HepG2 (cell line): ENCODE measurements around the gene TFCP2L1. TPM values are rescaled to one million over a fixed set of nuclear protein-coding genes. Genes with fewer than 3 reads are reported as not detected.

Experiments
- ATAC-seq: fragments of 200-7000 bp; cut with Tn5 transposase; 3 replicates; pipeline ENCODE4 v1.9.1; 2020; ENCODE audit warnings: mild to moderate bottlenecking, moderate library complexity
- BruUV-seq: library from RNA; stranded (reverse); fragments of 400-500 nt; replicated peaks from 2 replicates; lab custom pipeline; 2021; lab: Mats Ljungman, UMichigan
- CTCF ChIA-PET: fragments of 300-600 bp; formaldehyde crosslinking; extraction: SDS; loops from one replicate; lab custom pipeline; 2021; ENCODE audit warnings: low total read pairs, inconsistent platforms, low intra/inter-chr PET ratio; lab: Yijun Ruan, JAX
- POLR2A ChIA-PET: fragments of 350-600 bp; sonication (Branson Sonifier 250); formaldehyde crosslinking; loops from one replicate; lab custom pipeline; 2020; ENCODE audit warnings: antibody characterized with exemption, inconsistent platforms; lab: Yijun Ruan, JAX
- DNase-seq: peaks from one replicate; pipeline ENCODE4 v3.0.0-alpha.2; 2015; ENCODE audit warnings: low spot score
- FAIRE-seq: peaks from 3 replicates; lab custom pipeline; 2011; peaks lifted over from hg19 to GRCh38; lab: Jason Lieb, UNC
- H2AFZ ChIP-seq: one replicate; pipeline ENCODE4 v1.6.1; 2011; ENCODE audit warnings: low read length, inconsistent platforms
- H3K27ac ChIP-seq: fragments of 300-600 bp; 3 replicates; pipeline ENCODE4 v1.8.0; 2011; ENCODE audit warnings: mixed run types, mild to moderate bottlenecking, mixed read lengths, low read length, inconsistent platforms; ENCODE audit not compliant: insufficient read depth; ENCODE audit errors: extremely low read length
- H3K27me3 ChIP-seq, 2 experiments: fragments of 200-600 bp in 1 of 2; 2 replicates in 1 of 2; 3 replicates in 1 of 2; pipeline versions ENCODE4 v1.6.0 to v1.8.0; 2011; ENCODE audit warnings: low read length in 2 of 2, mild to moderate bottlenecking in 2 of 2, moderate library complexity in 2 of 2, inconsistent platforms in 1 of 2; ENCODE audit not compliant: insufficient read depth in 2 of 2, control insufficient read depth in 1 of 2
- H3K36me3 ChIP-seq, 2 experiments: fragments of 200-600 bp in 1 of 2; replicated peaks in 1 of 2; 2 replicates in 1 of 2; 3 replicates in 1 of 2; pipeline versions ENCODE4 v1.5.1 to v1.8.0; 2011; ENCODE audit warnings: low read length in 2 of 2, inconsistent platforms in 1 of 2; ENCODE audit not compliant: insufficient read depth in 2 of 2, control insufficient read depth in 1 of 2
- H3K4me1 ChIP-seq: 2 replicates; pipeline ENCODE4 v1.5.1; 2012; ENCODE audit warnings: low read length, inconsistent platforms; ENCODE audit not compliant: insufficient read depth
- H3K4me2 ChIP-seq: 2 replicates; pipeline ENCODE4 v1.6.0; 2011; ENCODE audit warnings: low read depth, low read length, inconsistent platforms
- H3K4me3 ChIP-seq, 3 experiments: fragments of 200-600 bp in 1 of 3; sonication (generic), shearing (Covaris generic) in 1 of 3; replicated peaks in 1 of 3; 2 replicates each; pipeline ENCODE4 v1.5.1; 2011 to 2016; ENCODE audit warnings: low read length in 3 of 3, inconsistent platforms in 2 of 3, low read depth in 2 of 3, mild to moderate bottlenecking in 2 of 3, control low read depth in 1 of 3, mixed read lengths in 1 of 3; ENCODE audit not compliant: insufficient read depth in 1 of 3
- H3K79me2 ChIP-seq: one replicate; pipeline ENCODE4 v1.6.1; 2011; ENCODE audit warnings: low read length, inconsistent platforms; ENCODE audit not compliant: insufficient read depth
- H3K9ac ChIP-seq: 2 replicates; pipeline ENCODE4 v1.6.0; 2011; ENCODE audit warnings: mild to moderate bottlenecking, low read depth, low read length, inconsistent platforms; ENCODE audit not compliant: insufficient read depth
- H3K9me3 ChIP-seq: 2 replicates; pipeline ENCODE4 v1.5.1; 2012; ENCODE audit warnings: mild to moderate bottlenecking, low read length
- H4K20me1 ChIP-seq: 2 replicates; pipeline ENCODE4 v1.6.0; 2011; ENCODE audit warnings: inconsistent platforms, mild to moderate bottlenecking, low read length, moderate library complexity; ENCODE audit not compliant: insufficient read depth
- MIER3 ChIP-seq: IDR thresholded peaks from 2 replicates; pipeline ENCODE4 v1.6.1; 2016; ENCODE audit warnings: missing compliant biosample characterization, borderline replicate concordance
- MLLT10 ChIP-seq: sonication (generic); formaldehyde crosslinking; IDR thresholded peaks from 2 replicates; pipeline ENCODE4 v1.4.0; 2020; ENCODE audit warnings: missing genetic modification reagents
- NPAS2 ChIP-seq: sonication (generic); formaldehyde crosslinking; IDR thresholded peaks from 2 replicates; pipeline ENCODE4 v1.8.0; 2022; ENCODE audit warnings: mild to moderate bottlenecking, missing genetic modification reagents, borderline replicate concordance
- PHF5A ChIP-seq: IDR thresholded peaks from one replicate; pipeline ENCODE4 v1.6.1; 2018; ENCODE audit warnings: low read depth, missing genetic modification reagents; ENCODE audit not compliant: unreplicated experiment
- PITX1 ChIP-seq: sonication (generic); formaldehyde crosslinking; IDR thresholded peaks from 2 replicates; pipeline ENCODE4 v1.5.1; 2020; ENCODE audit warnings: mild to moderate bottlenecking, missing genetic modification reagents
- RFXANK ChIP-seq: IDR thresholded peaks from 2 replicates; pipeline ENCODE4 v1.6.1; 2016
- RXRB ChIP-seq: IDR thresholded peaks from 2 replicates; pipeline ENCODE4 v1.6.1; 2016; ENCODE audit warnings: borderline replicate concordance, missing genetic modification reagents, missing compliant biosample characterization
- SP4 ChIP-seq: sonication (generic); formaldehyde crosslinking; IDR thresholded peaks from 2 replicates; pipeline ENCODE4 v1.8.1; 2023; ENCODE audit warnings: mild to moderate bottlenecking, missing genetic modification reagents
- TBP ChIP-seq: sonication (generic); formaldehyde crosslinking; IDR thresholded peaks from 2 replicates; pipeline ENCODE4 v1.5.0; 2020; ENCODE audit warnings: missing genetic modification reagents
- XBP1 ChIP-seq: sonication (generic); formaldehyde crosslinking; IDR thresholded peaks from 2 replicates; pipeline ENCODE4 v1.5.0; 2020; ENCODE audit warnings: missing genetic modification reagents
- ZBTB44 ChIP-seq: sonication (generic); formaldehyde crosslinking; IDR thresholded peaks from 2 replicates; pipeline ENCODE4 v1.4.0; 2020; ENCODE audit warnings: missing genetic modification reagents
- ZNF44 ChIP-seq: sonication (generic); formaldehyde crosslinking; IDR thresholded peaks from 2 replicates; pipeline ENCODE4 v1.5.1; 2020; ENCODE audit warnings: mild to moderate bottlenecking, missing genetic modification reagents
- ZNF512B ChIP-seq: sonication (generic); formaldehyde crosslinking; IDR thresholded peaks from 2 replicates; pipeline ENCODE4 v1.5.1; 2020; ENCODE audit warnings: missing genetic modification reagents, mild to moderate bottlenecking, borderline replicate concordance
- ZXDC ChIP-seq: sonication (generic); formaldehyde crosslinking; IDR thresholded peaks from 2 replicates; pipeline ENCODE4 v1.5.0; 2020; ENCODE audit warnings: mild to moderate bottlenecking, missing genetic modification reagents
- WGBS: methylation state at CpG from one replicate; pipeline ENCODE4 v1.1.6; 2017; ENCODE audit warnings: low lambda C conversion rate; 5-methylcytosine and 5-hydroxymethylcytosine counted together
- in situ Hi-C: cut with HindIII; loops from 2 replicates; pipeline ENCODE4 v1.10.0; 2017; ENCODE audit warnings: low pct_unique_long_range_greater_than_20kb; ENCODE audit not compliant: extremely low pct_ligation_motif_present
- intact Hi-C: fragments of 100-400 bp; cut with micrococcal nuclease; formaldehyde crosslinking; loops from one replicate; pipeline ENCODE4 v1.10.0; 2022; ENCODE audit not compliant: unreplicated experiment
- polyA plus RNA-seq, 8 experiments: library from polyadenylated mRNA; depleted of rRNA in 3 of 8; stranded (reverse) in 7 of 8; unstranded in 1 of 8; fragments of >200 nt; fragmentation: Illumina TruSeq in 4 of 8; extraction: Trizol in 4 of 8; gene quantifications; 2 replicates each; pipeline versions ENCODE4 v1.2.1 to v1.2.3, GENCODE V29; 2011 to 2016; ENCODE audit warnings: low read depth in 4 of 8, missing spikeins in 1 of 8, mixed read lengths in 1 of 8; ENCODE audit not compliant: insufficient read depth in 1 of 8
- total RNA-seq, 5 experiments: library from RNA; depleted of rRNA; stranded (reverse); fragments of >200 nt; fragmentation: Illumina TruSeq; extraction: Trizol; gene quantifications; 2 replicates each; pipeline ENCODE4 v1.2.3, GENCODE V29; 2016; ENCODE audit warnings: low read depth in 1 of 5
- TF ChIP-seq, protein P1 (sequence below): sonication (generic); IDR thresholded peaks from 2 replicates; pipeline ENCODE4 v1.6.1; 2016; ENCODE audit warnings: low read depth, borderline replicate concordance

TFCP2L1 gene
- total and polyA plus RNA-seq, 2 of the 13 experiments (the other 11 are each of a cell fraction or from before 2014, with no cell fraction given) = under 0.01 TPM; not detected in 1

DNA sequence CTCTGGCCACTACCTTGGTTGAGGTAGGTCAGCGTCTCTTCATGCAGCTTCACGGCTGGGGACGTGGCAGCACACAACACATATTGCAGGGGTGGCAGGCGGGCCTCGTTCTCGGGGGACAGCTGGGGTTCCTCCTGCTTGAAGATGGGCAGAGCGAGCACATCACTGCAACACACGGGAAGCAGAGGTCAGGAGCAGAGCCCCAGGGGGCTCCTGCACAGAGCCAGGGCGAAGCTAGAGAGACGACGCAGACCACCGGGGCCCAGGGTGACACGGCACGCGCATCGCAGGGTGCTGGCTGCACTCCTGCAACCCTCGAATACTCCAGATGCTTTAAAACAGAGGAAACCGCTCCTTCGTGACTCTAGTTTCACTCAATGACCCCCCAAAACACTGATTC, 3.9 kb downstream of the TFCP2L1 start (continued):
- TF ChIP-seq ZXDC (CRISPR knock-in tag) (no peak), NPAS2 (CRISPR knock-in tag) (no peak), MLLT10 (CRISPR knock-in tag) (no peak), PHF5A (CRISPR knock-in tag) (no peak), XBP1 (CRISPR knock-in tag) (no peak), ZBTB44 (CRISPR knock-in tag) (no peak)
- TF ChIP-seq, all 625 proteins: peak for 0

GRCh38 chr2:121279476-121280220, 5.4 kb downstream of the TFCP2L1 start:
- POLR2A ChIA-PET = no interaction called here
- in situ Hi-C loops = no loop called here
- Histone ChIP-seq H3K4me3 (no peak overlapping the region), H3K9ac (no peak overlapping the region), H3K9me3 (no peaks in the 10 kb centered on the region), H3K27me3 (peaks cover 12 to 52% of the 10 kb centered on the region in 2 experiments), H3K27ac (no peak overlapping the region), H4K20me1 (no peaks in the 10 kb centered on the region), H3K79me2 (no peaks in the 10 kb centered on the region), H3K4me2 (no peak overlapping the region), H2AFZ (no peak overlapping the region), H3K4me1 (peaks cover 40% of the 10 kb centered on the region), H3K36me3 (no peaks in the 10 kb centered on the region)
- ATAC-seq = no peak
- CTCF ChIA-PET = no interaction called here
- BruUV-seq = no TSS peak
- DNase-seq = no peak
- no peak for FAIRE-seq
- WGBS = 27% methylated on average over 10 of the region's 10 CpGs
- intact Hi-C loops = no loop called here
- TF ChIP-seq ZNF512B (no peak), RFXANK (CRISPR knock-in tag) (no peak), SP4 (no peak), RXRB (CRISPR knock-in tag) (no peak), TBP (CRISPR knock-in tag) (no peak), ZNF44 (CRISPR knock-in tag) (no peak), MIER3 (CRISPR knock-in tag) (no peak), PITX1 (no peak)
- TF ChIP-seq, protein P1, sequence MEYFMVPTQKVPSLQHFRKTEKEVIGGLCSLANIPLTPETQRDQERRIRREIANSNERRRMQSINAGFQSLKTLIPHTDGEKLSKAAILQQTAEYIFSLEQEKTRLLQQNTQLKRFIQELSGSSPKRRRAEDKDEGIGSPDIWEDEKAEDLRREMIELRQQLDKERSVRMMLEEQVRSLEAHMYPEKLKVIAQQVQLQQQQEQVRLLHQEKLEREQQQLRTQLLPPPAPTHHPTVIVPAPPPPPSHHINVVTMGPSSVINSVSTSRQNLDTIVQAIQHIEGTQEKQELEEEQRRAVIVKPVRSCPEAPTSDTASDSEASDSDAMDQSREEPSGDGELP = no peak
